ENCODE results near the gene TIMM44. TPM values are rescaled to one million over a fixed set of nuclear protein-coding genes. Genes with fewer than 3 reads are reported as not detected.
A peak's percentile ranks its signal among the peaks of the same experiment; 100 is the strongest.

Gene TIMM44
- total and polyA plus RNA-seq, 3 donors from 2014 or later = 33.8 to 71.2 (median 68.0) TPM

- no peaks in the 10 kb centered on the region for H3K27me3 ChIP-seq
- intact Hi-C loops (cut with DNase I; ENCODE audit: low total_unique reads) = no loop called here
- no peaks in the 10 kb centered on the region for H3K9me3 ChIP-seq
- peaks cover 61% of the 10 kb centered on the region for H3K4me1 ChIP-seq
- no peak overlapping the region for H3K4me3 ChIP-seq
- no peak for TF ChIP-seq POLR2A (IDR thresholded peaks at IDR 0.05)
- TF ChIP-seq, protein P1, sequence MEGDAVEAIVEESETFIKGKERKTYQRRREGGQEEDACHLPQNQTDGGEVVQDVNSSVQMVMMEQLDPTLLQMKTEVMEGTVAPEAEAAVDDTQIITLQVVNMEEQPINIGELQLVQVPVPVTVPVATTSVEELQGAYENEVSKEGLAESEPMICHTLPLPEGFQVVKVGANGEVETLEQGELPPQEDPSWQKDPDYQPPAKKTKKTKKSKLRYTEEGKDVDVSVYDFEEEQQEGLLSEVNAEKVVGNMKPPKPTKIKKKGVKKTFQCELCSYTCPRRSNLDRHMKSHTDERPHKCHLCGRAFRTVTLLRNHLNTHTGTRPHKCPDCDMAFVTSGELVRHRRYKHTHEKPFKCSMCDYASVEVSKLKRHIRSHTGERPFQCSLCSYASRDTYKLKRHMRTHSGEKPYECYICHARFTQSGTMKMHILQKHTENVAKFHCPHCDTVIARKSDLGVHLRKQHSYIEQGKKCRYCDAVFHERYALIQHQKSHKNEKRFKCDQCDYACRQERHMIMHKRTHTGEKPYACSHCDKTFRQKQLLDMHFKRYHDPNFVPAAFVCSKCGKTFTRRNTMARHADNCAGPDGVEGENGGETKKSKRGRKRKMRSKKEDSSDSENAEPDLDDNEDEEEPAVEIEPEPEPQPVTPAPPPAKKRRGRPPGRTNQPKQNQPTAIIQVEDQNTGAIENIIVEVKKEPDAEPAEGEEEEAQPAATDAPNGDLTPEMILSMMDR (IDR thresholded peaks at IDR 0.05) = no peak
- H3K36me3 ChIP-seq (ENCODE audit: low read depth, missing control alignments) = no peaks in the 10 kb centered on the region
- WGBS, 2 donors = 59 to 63% methylated on average over 6 to 12 of the region's 12 CpGs
- H3K27ac ChIP-seq = peak overlapping the region in 1 of 2 donors; percentile 11
- DNase-seq = no peak
Observed at GRCh38 chr19:7924241-7924640, 19.2 kb downstream of the TIMM44 start.

DNA sequence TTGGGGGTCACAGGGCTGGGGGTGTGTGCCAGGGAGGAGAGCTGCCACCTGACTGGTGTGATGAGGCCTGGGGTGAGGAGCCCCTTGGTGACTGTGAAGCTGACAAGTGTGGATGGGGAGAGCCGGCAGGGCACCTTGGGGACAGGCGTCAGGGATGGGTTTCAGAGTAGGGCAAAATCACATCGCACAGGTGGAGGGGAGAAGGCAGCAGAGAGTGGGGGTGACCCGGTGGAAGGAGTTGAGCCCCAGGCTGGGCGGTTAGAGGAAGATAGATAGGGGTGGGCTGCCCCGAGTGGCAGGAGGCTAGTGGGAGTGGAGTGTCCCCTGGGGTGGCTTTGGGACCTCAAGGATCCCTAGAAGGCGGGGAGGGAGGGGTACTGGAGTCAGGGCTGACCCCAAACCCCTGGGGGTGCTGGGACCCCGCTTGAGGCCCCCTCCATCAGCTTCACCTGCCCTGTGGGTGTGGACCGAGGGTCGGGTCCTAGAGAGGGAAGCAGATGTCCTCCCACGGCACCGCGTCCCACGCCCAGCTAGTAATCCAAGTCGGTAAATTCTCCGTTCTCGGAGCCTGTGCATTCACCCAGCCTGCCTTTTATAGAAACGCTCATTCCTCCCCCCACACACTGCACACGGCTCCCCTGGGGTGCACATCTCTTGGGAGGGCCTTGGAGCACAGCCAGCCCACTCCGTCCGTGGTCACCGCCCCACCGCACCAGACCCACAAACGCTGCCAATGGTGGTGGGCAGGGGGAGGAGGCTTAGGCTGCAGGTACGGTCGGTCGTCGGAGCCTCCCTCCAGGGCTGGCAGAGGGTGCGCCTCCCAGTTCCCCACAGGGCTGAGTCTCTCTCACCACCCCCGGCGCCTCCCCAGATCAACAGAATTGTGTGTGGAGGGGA, 19.9 kb downstream of the TIMM44 start:
- Histone ChIP-seq H3K36me3 (ENCODE audit: low read depth, missing control alignments) (no peaks in the 10 kb centered on the region), H3K9me3 (no peaks in the 10 kb centered on the region), H3K27ac (no peak overlapping the region), H3K4me3 (no peak overlapping the region), H3K4me1 (peaks cover 55% of the 10 kb centered on the region), H3K27me3 (no peaks in the 10 kb centered on the region)
- DNase-seq = no peak
- intact Hi-C loops (cut with DNase I; ENCODE audit: low total_unique reads) = no loop called here
- TF ChIP-seq, protein P1 (IDR thresholded peaks at IDR 0.05) = no peak
- TF ChIP-seq POLR2A (IDR thresholded peaks at IDR 0.05) = no peak
- 57 to 72% methylated on average over 8 to 28 of the region's 31 CpGs for WGBS, 2 donors

GRCh38 chr19:7922836-7923195, 20.6 kb downstream of the TIMM44 start:
- no peak for TF ChIP-seq POLR2A (IDR thresholded peaks at IDR 0.05)
- TF ChIP-seq, protein P1 (IDR thresholded peaks at IDR 0.05) = no peak
- no peaks in the 10 kb centered on the region for H3K36me3 ChIP-seq (ENCODE audit: low read depth, missing control alignments)
- no peak overlapping the region for H3K4me3 ChIP-seq
- no peak overlapping the region for H3K27ac ChIP-seq
- H3K9me3 ChIP-seq = no peaks in the 10 kb centered on the region
- peaks cover 49% of the 10 kb centered on the region for H3K4me1 ChIP-seq
- intact Hi-C loops (cut with DNase I; ENCODE audit: low total_unique reads) = no loop called here
- DNase-seq = no peak
- no peaks in the 10 kb centered on the region for H3K27me3 ChIP-seq
- 85 to 96% methylated on average over 8 of the region's 8 CpGs for WGBS, 2 donors

GRCh38 chr19:7921967-7922835, 21.3 kb downstream of the TIMM44 start:
- Histone ChIP-seq H3K4me1 (peaks cover 48% of the 10 kb centered on the region), H3K4me3 (no peak overlapping the region), H3K27me3 (no peaks in the 10 kb centered on the region), H3K9me3 (no peaks in the 10 kb centered on the region), H3K36me3 (ENCODE audit: low read depth, missing control alignments) (no peaks in the 10 kb centered on the region), H3K27ac (peak overlapping the region in 1 of 2 donors; percentile 80)
- intact Hi-C loops (cut with DNase I; ENCODE audit: low total_unique reads) = no loop called here
- WGBS, 2 donors = 83 to 84% methylated on average over 14 to 31 of the region's 31 CpGs
- no peak for TF ChIP-seq POLR2A (IDR thresholded peaks at IDR 0.05)
- TF ChIP-seq, protein P1 (IDR thresholded peaks at IDR 0.05) = no peak
- DNase-seq = no peak

Data from testis (tissue), 3 donors.